Ascending aorta (tissue), 2 donors: Measurements from ENCODE around the gene LDLRAD4. TPM values are rescaled to one million over a fixed set of nuclear protein-coding genes. Genes with fewer than 3 reads are reported as not detected.

Experiments
- DNase-seq, 2 donors: peaks; one replicate each; pipeline ENCODE4 v3.0.0-alpha.2; 2019; ENCODE audit warnings: low spot score in 2 of 2
- H3K27ac ChIP-seq, 2 donors: fragments of 200-600 bp; sonication (generic); one replicate each; pipeline ENCODE4 v1.5.1; 2016 to 2017; ENCODE audit warnings: mild to moderate bottlenecking in 1 of 2
- H3K27me3 ChIP-seq: fragments of 200-600 bp; sonication (generic); one replicate; pipeline ENCODE4 v1.5.1; 2017
- H3K36me3 ChIP-seq, 2 donors: fragments of 200-600 bp; sonication (generic); one replicate each; pipeline ENCODE4 v1.5.1; 2016
- H3K4me1 ChIP-seq, 2 donors: fragments of 200-600 bp; sonication (generic); one replicate each; pipeline ENCODE4 v1.5.1; 2016 to 2017; ENCODE audit warnings: mild to moderate bottlenecking in 1 of 2
- H3K4me3 ChIP-seq, 2 donors: fragments of 200-600 bp; sonication (generic); one replicate each; pipeline ENCODE4 v1.5.1; 2016 to 2017; ENCODE audit warnings: mild to moderate bottlenecking in 1 of 2
- H3K9me3 ChIP-seq, 2 donors: fragments of 200-600 bp; sonication (generic); one replicate each; pipeline ENCODE4 v1.5.1; 2016
- intact Hi-C: fragments of 100-400 bp; cut with DNase I; formaldehyde crosslinking; loops from one replicate; pipeline ENCODE4 v1.15.1; 2023
- total RNA-seq: library from RNA; depleted of rRNA; stranded (reverse); fragments of >200 nt; gene quantifications from one replicate; pipeline ENCODE4 v1.1.0, GENCODE V29; 2016
- TF ChIP-seq, protein P1 (sequence below), 3 experiments: fragments of 200-600 bp in 2 of 3; fragments of 450-650 bp in 1 of 3; sonication (generic) in 2 of 3; IDR thresholded peaks; one replicate each; pipeline ENCODE4 v1.5.1; 2016 to 2019; ENCODE audit warnings: antibody characterized with exemption in 3 of 3, mild to moderate bottlenecking in 1 of 3, moderate library complexity in 1 of 3

The LDLRAD4 gene
- total RNA-seq, 1 donor from 2014 or later: 21.0 TPM

DNA sequence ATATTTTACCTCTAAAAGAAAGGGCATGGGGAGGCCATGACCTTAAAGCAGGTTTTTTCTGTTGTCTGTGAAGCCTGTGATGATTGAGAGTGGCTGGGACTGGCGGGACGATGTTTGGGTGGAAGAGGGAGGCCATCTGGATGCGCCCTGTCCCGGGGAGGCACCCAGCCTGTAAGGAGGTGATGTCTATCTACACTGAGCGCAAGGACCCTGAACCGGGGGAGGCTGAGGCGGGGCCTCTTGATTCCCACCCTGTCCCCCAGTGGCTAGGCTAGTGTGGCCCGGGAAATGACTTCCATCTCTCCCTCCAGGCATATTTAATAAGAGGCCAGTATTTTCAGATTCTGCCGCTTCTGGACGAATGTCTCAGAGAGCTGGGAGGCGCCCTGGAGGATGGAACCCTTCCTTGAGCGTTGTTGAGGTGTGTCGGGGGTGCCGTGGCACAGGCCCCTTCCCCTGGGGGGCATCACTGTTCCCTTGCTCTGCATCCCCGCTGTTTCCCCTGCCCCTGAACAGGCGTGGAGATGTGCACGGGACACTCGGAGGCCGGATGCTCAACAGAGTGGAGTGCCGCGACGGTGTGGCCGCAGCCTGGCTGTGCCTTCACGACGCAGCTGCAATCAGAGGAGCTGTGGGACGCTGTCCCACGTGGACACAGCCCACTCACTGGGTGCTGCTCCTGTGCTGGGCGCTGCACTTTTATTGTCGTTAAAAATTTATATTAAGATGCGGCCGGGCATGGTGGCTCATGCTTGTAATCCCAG is 185.4 kb downstream of the LDLRAD4 start:
- Histone ChIP-seq H3K36me3 (peaks cover 0 to 3% of the 10 kb centered on the region in 2 donors), H3K9me3 (no peaks in the 10 kb centered on the region), H3K4me1 (no peaks in the 10 kb centered on the region), H3K4me3 (no peak overlapping the region), H3K27me3 (no peaks in the 10 kb centered on the region), H3K27ac (no peak overlapping the region)
- DNase-seq: peak in 1 of 2 donors; percentile 54
- intact Hi-C loops: no loop called here
- TF ChIP-seq, protein P1, sequence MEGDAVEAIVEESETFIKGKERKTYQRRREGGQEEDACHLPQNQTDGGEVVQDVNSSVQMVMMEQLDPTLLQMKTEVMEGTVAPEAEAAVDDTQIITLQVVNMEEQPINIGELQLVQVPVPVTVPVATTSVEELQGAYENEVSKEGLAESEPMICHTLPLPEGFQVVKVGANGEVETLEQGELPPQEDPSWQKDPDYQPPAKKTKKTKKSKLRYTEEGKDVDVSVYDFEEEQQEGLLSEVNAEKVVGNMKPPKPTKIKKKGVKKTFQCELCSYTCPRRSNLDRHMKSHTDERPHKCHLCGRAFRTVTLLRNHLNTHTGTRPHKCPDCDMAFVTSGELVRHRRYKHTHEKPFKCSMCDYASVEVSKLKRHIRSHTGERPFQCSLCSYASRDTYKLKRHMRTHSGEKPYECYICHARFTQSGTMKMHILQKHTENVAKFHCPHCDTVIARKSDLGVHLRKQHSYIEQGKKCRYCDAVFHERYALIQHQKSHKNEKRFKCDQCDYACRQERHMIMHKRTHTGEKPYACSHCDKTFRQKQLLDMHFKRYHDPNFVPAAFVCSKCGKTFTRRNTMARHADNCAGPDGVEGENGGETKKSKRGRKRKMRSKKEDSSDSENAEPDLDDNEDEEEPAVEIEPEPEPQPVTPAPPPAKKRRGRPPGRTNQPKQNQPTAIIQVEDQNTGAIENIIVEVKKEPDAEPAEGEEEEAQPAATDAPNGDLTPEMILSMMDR (IDR thresholded peaks at IDR 0.05): no peak

DNA sequence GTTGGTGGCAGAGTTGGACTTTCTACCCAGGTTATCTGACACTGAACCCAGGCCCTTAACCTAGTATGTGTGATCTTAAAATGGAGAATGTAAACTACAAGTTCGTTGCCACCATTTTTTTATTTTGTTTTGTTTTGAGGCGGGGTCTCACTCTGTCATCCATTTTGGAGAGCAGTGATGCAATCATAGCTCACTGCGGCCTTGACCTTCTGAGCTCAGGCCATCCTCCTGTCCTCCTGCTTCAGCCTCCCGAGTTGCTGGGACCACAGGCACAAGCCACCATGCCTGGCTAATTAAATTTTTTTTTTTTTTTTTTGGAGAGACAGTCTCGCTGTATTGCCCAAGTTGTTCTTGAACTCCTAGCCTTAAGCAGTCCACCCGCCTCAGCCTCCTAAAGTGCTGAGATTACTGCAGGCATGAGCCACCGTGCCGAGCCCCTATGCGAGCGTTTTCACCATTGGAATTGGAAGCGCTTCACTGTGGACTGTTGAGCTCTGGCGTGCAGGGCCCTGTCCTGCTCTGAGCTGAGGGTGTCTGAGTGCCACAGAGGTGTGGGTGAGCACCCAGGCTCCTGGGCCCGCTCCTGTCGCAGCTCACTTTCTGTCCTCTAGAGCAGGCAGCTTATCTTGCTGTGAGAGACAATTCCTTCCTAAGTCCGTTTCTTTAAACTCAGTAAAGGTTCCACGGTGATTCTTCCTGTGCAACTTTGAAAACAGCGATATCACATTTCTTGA is 186.9 kb downstream of the LDLRAD4 start:
- H3K36me3 ChIP-seq: peaks cover 0 to 9% of the 10 kb centered on the region in 2 donors
- H3K27ac ChIP-seq: no peak overlapping the region
- intact Hi-C loops: no loop called here
- DNase-seq: no peak
- H3K4me3 ChIP-seq: no peak overlapping the region
- H3K27me3 ChIP-seq: no peaks in the 10 kb centered on the region
- no peaks in the 10 kb centered on the region for H3K4me1 ChIP-seq
- TF ChIP-seq, protein P1 (IDR thresholded peaks at IDR 0.05): no peak
- H3K9me3 ChIP-seq: no peaks in the 10 kb centered on the region

DNA sequence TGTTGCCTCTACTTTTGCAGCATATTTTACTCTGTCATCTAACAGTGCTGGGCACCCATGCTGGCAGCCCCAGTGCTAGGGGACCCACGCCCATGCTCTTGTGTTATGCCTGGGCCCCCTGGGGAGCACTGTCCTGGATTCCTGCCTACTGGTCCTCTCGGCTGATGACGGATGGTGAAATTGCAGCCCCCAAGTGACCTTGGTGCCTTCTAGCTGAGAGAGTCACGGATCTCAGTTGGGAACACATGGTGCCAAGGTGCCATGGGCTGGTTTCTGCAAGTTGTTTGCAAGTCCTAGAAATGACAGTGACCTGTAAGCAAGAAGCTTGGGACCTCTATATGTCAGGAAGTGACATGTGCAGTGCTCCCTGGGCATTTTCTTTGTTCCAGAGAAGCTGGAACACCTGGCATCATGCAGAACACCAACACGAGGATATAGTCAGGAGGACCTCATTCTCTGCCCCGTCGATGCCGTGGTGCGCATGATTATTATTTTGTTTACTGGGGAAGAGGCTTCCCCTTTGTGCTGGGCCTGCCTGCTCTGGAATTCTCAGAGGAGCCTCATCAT is 187.6 kb downstream of the LDLRAD4 start:
- Histone ChIP-seq H3K4me3 (no peak overlapping the region), H3K9me3 (no peaks in the 10 kb centered on the region), H3K27ac (no peak overlapping the region), H3K36me3 (peaks cover 0 to 9% of the 10 kb centered on the region in 2 donors), H3K27me3 (no peaks in the 10 kb centered on the region), H3K4me1 (no peaks in the 10 kb centered on the region)
- TF ChIP-seq, protein P1 (IDR thresholded peaks at IDR 0.05): no peak
- peak in 1 of 2 donors; percentile 48 for DNase-seq
- intact Hi-C loops: no loop called here

DNA sequence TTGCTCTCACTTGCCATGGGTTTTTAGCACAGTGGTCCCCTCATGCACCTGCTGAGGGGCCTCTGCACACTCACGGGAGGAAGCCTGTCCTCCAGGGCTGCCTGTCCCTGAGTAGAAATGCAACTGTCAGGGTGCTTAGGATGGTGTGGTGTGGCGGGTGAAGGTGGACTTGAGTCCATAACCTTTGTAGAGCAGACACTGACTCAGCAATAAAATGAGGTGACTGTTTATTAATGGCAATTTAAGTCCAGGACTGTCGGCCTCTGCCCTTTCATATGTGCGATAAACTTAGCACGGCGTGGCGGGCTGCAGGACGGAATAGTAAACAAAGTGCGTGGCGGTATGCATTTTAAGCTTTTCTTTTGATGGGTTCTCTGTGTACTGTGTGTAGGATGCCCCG is 188.2 kb downstream of the LDLRAD4 start:
- peaks cover 0 to 8% of the 10 kb centered on the region in 2 donors for H3K36me3 ChIP-seq
- no peaks in the 10 kb centered on the region for H3K4me1 ChIP-seq
- H3K9me3 ChIP-seq: no peaks in the 10 kb centered on the region
- peak in 1 of 2 donors; percentile 52 for DNase-seq
- H3K27ac ChIP-seq: no peak overlapping the region
- intact Hi-C loops: no loop called here
- TF ChIP-seq, protein P1 (IDR thresholded peaks at IDR 0.05): no peak
- no peak overlapping the region for H3K4me3 ChIP-seq
- no peaks in the 10 kb centered on the region for H3K27me3 ChIP-seq

DNA sequence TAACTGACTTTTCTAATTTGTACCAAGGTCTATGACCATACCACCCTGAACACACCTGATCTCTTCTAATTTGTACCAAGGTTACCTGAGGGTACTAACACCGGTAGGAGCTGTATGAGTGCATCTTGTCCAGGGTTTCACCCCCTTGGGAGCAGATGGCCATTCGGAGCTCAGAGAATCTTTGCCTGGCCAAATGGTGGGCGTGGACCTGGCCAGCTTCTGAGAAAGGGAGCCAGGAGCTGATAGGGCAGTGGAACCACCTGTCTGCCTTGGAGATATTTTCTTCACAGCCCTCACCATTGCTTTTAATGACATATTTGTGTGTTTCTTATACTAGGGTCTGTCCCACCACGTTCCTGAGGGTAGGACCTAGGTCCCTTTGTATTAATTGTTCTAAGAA is 188.9 kb downstream of the LDLRAD4 start:
- peaks cover 0 to 6% of the 10 kb centered on the region in 2 donors for H3K36me3 ChIP-seq
- H3K9me3 ChIP-seq: no peaks in the 10 kb centered on the region
- no peaks in the 10 kb centered on the region for H3K27me3 ChIP-seq
- DNase-seq: peak in 1 of 2 donors; percentile 49
- H3K4me3 ChIP-seq: no peak overlapping the region
- no peak overlapping the region for H3K27ac ChIP-seq
- intact Hi-C loops: no loop called here
- no peaks in the 10 kb centered on the region for H3K4me1 ChIP-seq
- TF ChIP-seq, protein P1 (IDR thresholded peaks at IDR 0.05): no peak
